Mesendoderm (in vitro differentiated cells): ENCODE data around the gene RNF123.

Experiments
- DNase-seq: peaks from one replicate; pipeline ENCODE4 v3.0.0; 2013
- H2AK5ac ChIP-seq: 2 replicates; pipeline ENCODE4 v1.6.1; 2013; ENCODE audit warnings: low read length, inconsistent platforms
- H2BK120ac ChIP-seq: 2 replicates; pipeline ENCODE4 v1.6.1; 2013; ENCODE audit warnings: low read depth, mild to moderate bottlenecking, low read length, moderate library complexity, mixed read lengths
- H2BK15ac ChIP-seq: replicated peaks from 2 replicates; pipeline ENCODE4 v1.6.1; 2013; ENCODE audit warnings: low read depth, mild to moderate bottlenecking, moderate library complexity
- H2BK5ac ChIP-seq: 2 replicates; pipeline ENCODE4 v1.6.1; 2013; ENCODE audit warnings: low read length, inconsistent platforms
- H3K18ac ChIP-seq: 2 replicates; pipeline ENCODE4 v1.6.1; 2013; ENCODE audit warnings: mild to moderate bottlenecking, low read length, mixed read lengths
- H3K23ac ChIP-seq: one replicate; pipeline ENCODE4 v1.6.1; 2013; ENCODE audit warnings: low read length
- H3K27ac ChIP-seq: 2 replicates; pipeline ENCODE4 v1.5.1; 2013; ENCODE audit warnings: low read depth, mild to moderate bottlenecking, inconsistent platforms, low read length, moderate library complexity
- H3K27me3 ChIP-seq: 2 replicates; pipeline ENCODE4 v1.6.1; 2013; ENCODE audit warnings: low read length, control low read depth, mild to moderate bottlenecking, inconsistent platforms; ENCODE audit not compliant: insufficient read depth, poor library complexity
- H3K36me3 ChIP-seq: 2 replicates; pipeline ENCODE4 v1.6.1; 2013; ENCODE audit warnings: low read length, inconsistent platforms; ENCODE audit not compliant: control insufficient read depth, insufficient read depth
- H3K4ac ChIP-seq: one replicate; pipeline ENCODE4 v1.6.1; 2013; ENCODE audit warnings: low read depth, mild to moderate bottlenecking, low read length, moderate library complexity
- H3K4me1 ChIP-seq: 2 replicates; pipeline ENCODE4 v1.6.1; 2013; ENCODE audit warnings: low read depth, low read length, inconsistent platforms; ENCODE audit not compliant: control insufficient read depth
- H3K4me2 ChIP-seq: 2 replicates; pipeline ENCODE4 v1.6.1; 2013; ENCODE audit warnings: low read length
- H3K4me3 ChIP-seq: 2 replicates; pipeline ENCODE4 v1.5.1; 2013; ENCODE audit warnings: mild to moderate bottlenecking, low read length
- H3K56ac ChIP-seq: one replicate; pipeline ENCODE4 v1.6.1; 2013; ENCODE audit warnings: low read length
- H3K79me1 ChIP-seq: 2 replicates; pipeline ENCODE4 v1.6.1; 2013; ENCODE audit warnings: low read length, inconsistent platforms
- H3K79me2 ChIP-seq: 2 replicates; pipeline ENCODE4 v1.6.1; 2013; ENCODE audit warnings: mild to moderate bottlenecking, low read length; ENCODE audit not compliant: control insufficient read depth, insufficient read depth
- H3K9ac ChIP-seq: 2 replicates; pipeline ENCODE4 v1.6.1; 2013; ENCODE audit warnings: low read length, inconsistent platforms
- H4K5ac ChIP-seq: one replicate; pipeline ENCODE4 v1.6.1; 2013; ENCODE audit warnings: low read length
- H4K8ac ChIP-seq: one replicate; pipeline ENCODE4 v1.6.1; 2013; ENCODE audit warnings: low read depth, mild to moderate bottlenecking, control low read depth, low read length, moderate library complexity
- WGBS: extraction: QIAGEN DNeasy Blood & Tissue Kit; methylation state at CpG from one replicate; pipeline ENCODE4 v1.1.7; 2013; ENCODE audit warnings: low lambda C conversion rate, missing lambda C conversion rate; ENCODE audit not compliant: insufficient coverage; ENCODE audit errors: extremely low coverage; 5-methylcytosine and 5-hydroxymethylcytosine counted together

The RNF123 gene

DNA sequence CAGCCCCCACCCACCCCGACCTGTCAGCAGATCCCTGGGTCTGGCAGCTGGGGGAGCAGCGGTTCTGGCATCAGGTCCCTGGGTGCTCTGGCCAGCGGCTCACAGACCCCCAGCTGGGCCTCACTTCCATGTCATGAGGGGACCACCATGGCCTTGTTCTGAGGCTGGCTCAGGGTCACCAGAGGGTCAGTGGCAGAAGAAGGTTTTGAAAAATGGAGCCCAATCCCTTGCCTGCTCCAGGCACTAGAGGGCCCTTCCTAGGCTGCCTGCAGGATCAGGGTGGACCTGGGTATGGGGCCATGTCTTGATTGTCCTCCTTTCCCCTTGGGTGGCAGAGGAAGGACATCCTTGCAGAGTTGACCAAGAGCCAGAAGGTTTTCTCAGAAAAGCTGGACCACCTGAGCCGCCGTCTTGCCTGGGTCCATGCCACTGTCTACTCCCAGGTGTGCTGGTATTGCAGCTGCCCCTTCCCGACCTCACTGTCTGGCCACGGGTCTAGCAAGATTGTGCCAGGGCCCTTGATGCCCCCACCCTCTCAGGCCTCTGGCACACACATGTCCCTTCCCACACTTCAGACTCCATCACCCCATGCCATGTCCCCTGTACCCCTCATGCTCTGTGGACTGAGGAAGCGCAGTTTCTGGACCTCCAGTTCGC, 17.2 kb downstream of the RNF123 start:
- Histone ChIP-seq H2BK5ac (no peak overlapping the region), H4K8ac (no peak overlapping the region), H3K18ac (no peak overlapping the region), H3K79me2 (no peaks in the 10 kb centered on the region), H3K23ac (no peak overlapping the region), H3K79me1 (no peaks in the 10 kb centered on the region), H3K4me3 (no peak overlapping the region), H2BK120ac (no peak overlapping the region), H3K36me3 (peaks cover 3% of the 10 kb centered on the region), H3K4me1 (no peaks in the 10 kb centered on the region), H3K27me3 (no peaks in the 10 kb centered on the region), H3K9ac (no peak overlapping the region), H2AK5ac (no peak overlapping the region), H3K4me2 (no peak overlapping the region), H3K56ac (no peak overlapping the region), H3K27ac (no peak overlapping the region), H3K4ac (no peak overlapping the region), H2BK15ac (no peak overlapping the region), H4K5ac (no peak overlapping the region)
- WGBS: no CpG with 5 or more reads among the region's 9 CpGs
- DNase-seq: no peak

DNA sequence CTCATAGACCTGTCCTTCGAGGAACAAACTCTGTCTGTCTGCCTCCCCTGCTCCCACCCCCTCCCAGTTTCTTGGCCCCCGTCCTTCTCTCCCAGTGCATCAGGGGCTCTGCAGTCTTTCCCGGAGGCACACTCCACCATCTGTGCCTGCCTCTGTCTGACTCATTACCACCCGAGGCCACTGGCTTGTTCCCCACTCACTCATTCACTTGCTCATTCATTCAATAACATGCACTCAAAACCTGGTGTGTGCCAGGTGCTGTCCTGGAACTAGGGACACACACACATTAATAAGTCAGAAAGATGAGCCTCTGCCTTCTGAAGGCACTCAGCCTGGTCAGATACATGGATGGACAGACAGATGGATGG, 17.7 kb downstream of the RNF123 start:
- H4K5ac ChIP-seq: no peak overlapping the region
- no peak overlapping the region for H3K4me2 ChIP-seq
- WGBS: no CpG with 5 or more reads among the region's 4 CpGs
- H3K9ac ChIP-seq: no peak overlapping the region
- DNase-seq: no peak
- H3K56ac ChIP-seq: no peak overlapping the region
- H3K36me3 ChIP-seq: peaks cover 3% of the 10 kb centered on the region
- no peak overlapping the region for H3K27ac ChIP-seq
- H3K4me1 ChIP-seq: no peaks in the 10 kb centered on the region
- no peak overlapping the region for H3K4me3 ChIP-seq
- H2BK120ac ChIP-seq: no peak overlapping the region
- no peaks in the 10 kb centered on the region for H3K27me3 ChIP-seq
- H3K4ac ChIP-seq: no peak overlapping the region
- no peak overlapping the region for H3K18ac ChIP-seq
- H3K23ac ChIP-seq: no peak overlapping the region
- no peak overlapping the region for H2BK15ac ChIP-seq
- H4K8ac ChIP-seq: no peak overlapping the region
- no peak overlapping the region for H2BK5ac ChIP-seq
- no peaks in the 10 kb centered on the region for H3K79me2 ChIP-seq
- no peak overlapping the region for H2AK5ac ChIP-seq
- H3K79me1 ChIP-seq: no peaks in the 10 kb centered on the region

DNA sequence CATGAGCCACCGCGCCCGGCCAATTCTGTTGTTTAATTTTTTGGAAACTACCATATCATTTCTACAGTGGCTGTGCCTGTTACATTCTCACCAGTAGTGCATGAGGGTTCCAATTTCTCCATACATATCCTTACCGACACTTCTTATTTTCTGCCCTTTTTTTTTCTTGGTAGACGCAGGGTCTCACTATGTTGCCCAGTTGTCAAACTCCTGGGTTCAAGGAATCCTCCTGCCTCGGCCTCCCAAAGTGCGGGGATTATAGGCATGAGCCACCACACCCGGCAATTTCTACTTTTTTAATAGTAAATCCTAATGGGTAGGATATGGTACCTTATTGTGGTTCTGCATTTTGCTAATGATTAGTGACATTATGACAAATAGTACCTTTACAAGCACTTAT, 20.5 kb downstream of the RNF123 start:
- Histone ChIP-seq H3K23ac (no peak overlapping the region), H3K56ac (no peak overlapping the region), H4K8ac (no peak overlapping the region), H2BK120ac (no peak overlapping the region), H3K4me3 (no peak overlapping the region), H3K9ac (no peak overlapping the region), H3K27me3 (no peaks in the 10 kb centered on the region), H2AK5ac (no peak overlapping the region), H2BK5ac (no peak overlapping the region), H3K4me2 (no peak overlapping the region), H2BK15ac (no peak overlapping the region), H3K4ac (no peak overlapping the region), H4K5ac (no peak overlapping the region), H3K79me2 (no peaks in the 10 kb centered on the region), H3K79me1 (no peaks in the 10 kb centered on the region), H3K27ac (no peak overlapping the region), H3K4me1 (no peaks in the 10 kb centered on the region), H3K18ac (no peak overlapping the region), H3K36me3 (no peaks in the 10 kb centered on the region)
- no peak for DNase-seq
- no CpG with 5 or more reads among the region's 8 CpGs for WGBS

DNA sequence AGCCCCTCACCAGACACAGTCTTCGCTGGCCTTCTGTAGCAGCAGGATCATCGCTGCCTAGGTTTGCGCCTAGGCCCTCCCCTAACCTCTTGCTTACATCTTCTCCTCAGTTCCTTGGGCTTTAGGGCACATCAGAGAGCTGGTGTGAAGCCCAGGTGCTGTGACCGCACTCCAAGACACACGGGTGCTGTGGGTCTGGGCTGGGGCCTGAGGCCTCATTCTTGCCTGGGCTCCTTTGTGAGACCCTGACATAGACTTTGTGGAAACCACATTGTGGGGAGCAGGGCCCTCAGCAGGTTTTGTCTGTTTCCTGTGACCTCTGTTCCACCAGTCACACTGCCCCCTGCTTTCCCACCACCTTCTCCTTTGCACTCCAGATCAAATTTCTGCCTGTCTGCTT, 22.1 kb downstream of the RNF123 start:
- Histone ChIP-seq H3K18ac (no peak overlapping the region), H2BK120ac (no peak overlapping the region), H2BK5ac (no peak overlapping the region), H3K27me3 (no peaks in the 10 kb centered on the region), H3K4ac (no peak overlapping the region), H3K23ac (no peak overlapping the region), H3K4me2 (no peak overlapping the region), H3K4me1 (no peaks in the 10 kb centered on the region), H2BK15ac (no peak overlapping the region), H3K36me3 (peaks cover 1% of the 10 kb centered on the region), H3K9ac (no peak overlapping the region), H4K8ac (no peak overlapping the region), H3K79me2 (no peaks in the 10 kb centered on the region), H3K79me1 (no peaks in the 10 kb centered on the region), H4K5ac (no peak overlapping the region), H2AK5ac (no peak overlapping the region), H3K4me3 (no peak overlapping the region), H3K27ac (no peak overlapping the region), H3K56ac (no peak overlapping the region)
- no peak for DNase-seq
- WGBS: no CpG with 5 or more reads among the region's 5 CpGs

DNA sequence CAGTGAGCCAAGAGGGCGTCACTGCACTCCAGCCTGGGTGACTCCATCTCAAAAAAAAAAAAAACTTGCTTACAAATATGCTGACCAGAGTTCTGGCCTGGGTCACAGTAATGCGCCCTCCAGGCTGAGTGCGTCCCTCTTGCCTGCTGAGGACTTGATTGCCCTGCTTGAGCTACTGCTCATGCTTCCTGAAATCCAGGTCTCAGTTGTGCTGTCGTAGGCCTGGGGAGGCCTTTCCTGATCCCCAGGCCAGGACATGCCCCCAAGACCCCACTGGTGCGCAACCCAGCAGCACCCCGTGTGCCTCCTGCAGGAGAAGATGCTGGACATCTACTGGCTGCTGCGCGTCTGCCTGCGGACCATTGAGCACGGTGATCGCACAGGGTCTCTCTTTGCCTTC, 22.8 kb downstream of the RNF123 start:
- no peaks in the 10 kb centered on the region for H3K4me1 ChIP-seq
- WGBS: no CpG with 5 or more reads among the region's 11 CpGs
- no peaks in the 10 kb centered on the region for H3K79me2 ChIP-seq
- no peak overlapping the region for H4K8ac ChIP-seq
- no peak overlapping the region for H3K27ac ChIP-seq
- no peak overlapping the region for H3K4me3 ChIP-seq
- no peak overlapping the region for H3K4me2 ChIP-seq
- H3K4ac ChIP-seq: no peak overlapping the region
- no peak overlapping the region for H3K23ac ChIP-seq
- no peak overlapping the region for H3K9ac ChIP-seq
- no peak overlapping the region for H3K56ac ChIP-seq
- H2BK5ac ChIP-seq: no peak overlapping the region
- H3K27me3 ChIP-seq: no peaks in the 10 kb centered on the region
- no peak overlapping the region for H2BK120ac ChIP-seq
- no peak overlapping the region for H3K18ac ChIP-seq
- no peak overlapping the region for H2AK5ac ChIP-seq
- H3K36me3 ChIP-seq: peaks cover 1% of the 10 kb centered on the region
- no peak overlapping the region for H4K5ac ChIP-seq
- no peak for DNase-seq
- H2BK15ac ChIP-seq: no peak overlapping the region
- H3K79me1 ChIP-seq: no peaks in the 10 kb centered on the region

DNA sequence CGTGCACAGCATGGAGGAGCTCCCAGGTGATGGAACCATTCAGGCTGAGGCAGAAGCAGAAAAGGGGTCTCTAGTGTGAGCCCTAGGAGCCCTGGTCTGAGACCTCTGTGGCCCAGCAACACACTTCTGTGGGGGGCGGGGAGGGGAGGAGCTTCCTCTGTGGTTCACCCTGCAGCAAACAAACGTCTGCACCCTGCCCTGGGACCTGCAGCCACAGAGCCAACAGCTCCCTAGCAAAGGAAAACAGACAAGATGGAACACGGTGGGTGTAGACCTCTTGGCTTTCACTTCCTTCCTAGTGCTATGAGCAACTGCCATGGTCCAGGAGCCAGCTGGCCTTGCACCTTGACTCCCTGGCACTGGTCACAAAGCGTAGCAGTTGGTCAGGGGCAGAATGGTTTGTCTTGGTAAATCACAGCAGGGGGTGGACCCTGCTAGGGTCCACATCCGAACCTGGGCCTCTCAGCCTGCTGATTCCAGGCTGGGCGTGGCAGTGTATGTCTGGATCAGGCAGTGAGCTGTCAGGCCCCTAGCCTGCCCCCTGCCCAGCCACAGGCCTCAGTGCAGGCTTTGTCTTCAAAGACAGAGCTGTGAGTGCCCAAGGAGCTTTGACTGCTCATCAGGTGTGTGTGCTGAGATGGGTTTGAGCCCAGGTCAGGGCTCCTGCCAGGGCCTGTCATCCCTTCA, 23.4 kb downstream of the RNF123 start:
- H4K8ac ChIP-seq: no peak overlapping the region
- no peak overlapping the region for H3K4ac ChIP-seq
- no peaks in the 10 kb centered on the region for H3K4me1 ChIP-seq
- H2AK5ac ChIP-seq: no peak overlapping the region
- no peak overlapping the region for H2BK5ac ChIP-seq
- no peak overlapping the region for H2BK15ac ChIP-seq
- H3K27ac ChIP-seq: no peak overlapping the region
- H3K4me2 ChIP-seq: no peak overlapping the region
- H3K4me3 ChIP-seq: no peak overlapping the region
- no CpG with 5 or more reads among the region's 7 CpGs for WGBS
- H3K18ac ChIP-seq: no peak overlapping the region
- peaks cover 1% of the 10 kb centered on the region for H3K36me3 ChIP-seq
- H3K9ac ChIP-seq: no peak overlapping the region
- no peak overlapping the region for H2BK120ac ChIP-seq
- no peaks in the 10 kb centered on the region for H3K79me2 ChIP-seq
- H3K23ac ChIP-seq: no peak overlapping the region
- no peak overlapping the region for H4K5ac ChIP-seq
- no peaks in the 10 kb centered on the region for H3K79me1 ChIP-seq
- DNase-seq: no peak
- H3K56ac ChIP-seq: no peak overlapping the region
- H3K27me3 ChIP-seq: no peaks in the 10 kb centered on the region
